OCI-LY1 (cell line): ENCODE measurements around the gene MED7.

Source experiments
- EZH2 ChIP-seq: fragments of 200-600 bp; sonication (generic), shearing (Covaris generic); IDR thresholded peaks from 2 replicates; pipeline ENCODE4 v1.8.0; 2017; ENCODE audit warnings: borderline replicate concordance, mixed run types, mild to moderate bottlenecking, antibody characterized with exemption, low read length, moderate library complexity, mixed read lengths
- TF ChIP-seq, protein P1 (sequence below): fragments of 200-600 bp; sonication (generic), shearing (Covaris generic); IDR thresholded peaks from 2 replicates; pipeline ENCODE4 v1.5.1; 2017; ENCODE audit warnings: mild to moderate bottlenecking, antibody characterized with exemption, low read length, moderate library complexity, mixed read lengths

DNA sequence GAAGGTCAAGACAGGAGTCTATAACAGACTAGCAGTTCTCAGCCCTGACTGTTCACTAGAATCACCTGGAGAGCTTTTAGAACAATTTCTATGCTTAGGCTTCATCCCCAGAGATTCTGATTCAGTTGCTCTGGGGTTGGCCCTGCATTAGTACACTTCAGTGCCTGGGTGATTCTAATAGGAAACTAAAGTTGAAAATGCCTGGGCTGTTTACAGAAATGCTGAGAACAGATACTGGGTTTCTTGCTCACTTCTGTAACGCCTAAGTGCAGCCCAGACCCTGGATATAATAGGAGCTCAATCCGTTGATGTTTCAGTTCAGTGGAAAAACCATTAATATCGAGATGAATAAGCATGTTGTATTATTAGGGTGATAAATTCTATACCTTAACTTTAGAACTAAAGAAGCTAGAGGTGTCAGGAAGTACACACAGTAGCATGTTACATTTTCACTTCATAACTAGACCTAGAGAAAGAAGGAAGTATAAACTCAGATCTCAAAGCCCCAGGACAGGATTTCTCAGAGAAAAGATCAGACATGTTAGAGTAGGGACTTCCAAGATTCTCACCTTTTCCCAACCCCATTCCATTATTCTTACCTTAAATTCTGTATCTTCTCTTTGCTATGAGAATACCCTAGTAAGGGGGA lies 54.2 kb downstream of the MED7 start:
- TF ChIP-seq, protein P1, sequence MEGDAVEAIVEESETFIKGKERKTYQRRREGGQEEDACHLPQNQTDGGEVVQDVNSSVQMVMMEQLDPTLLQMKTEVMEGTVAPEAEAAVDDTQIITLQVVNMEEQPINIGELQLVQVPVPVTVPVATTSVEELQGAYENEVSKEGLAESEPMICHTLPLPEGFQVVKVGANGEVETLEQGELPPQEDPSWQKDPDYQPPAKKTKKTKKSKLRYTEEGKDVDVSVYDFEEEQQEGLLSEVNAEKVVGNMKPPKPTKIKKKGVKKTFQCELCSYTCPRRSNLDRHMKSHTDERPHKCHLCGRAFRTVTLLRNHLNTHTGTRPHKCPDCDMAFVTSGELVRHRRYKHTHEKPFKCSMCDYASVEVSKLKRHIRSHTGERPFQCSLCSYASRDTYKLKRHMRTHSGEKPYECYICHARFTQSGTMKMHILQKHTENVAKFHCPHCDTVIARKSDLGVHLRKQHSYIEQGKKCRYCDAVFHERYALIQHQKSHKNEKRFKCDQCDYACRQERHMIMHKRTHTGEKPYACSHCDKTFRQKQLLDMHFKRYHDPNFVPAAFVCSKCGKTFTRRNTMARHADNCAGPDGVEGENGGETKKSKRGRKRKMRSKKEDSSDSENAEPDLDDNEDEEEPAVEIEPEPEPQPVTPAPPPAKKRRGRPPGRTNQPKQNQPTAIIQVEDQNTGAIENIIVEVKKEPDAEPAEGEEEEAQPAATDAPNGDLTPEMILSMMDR: no peak
- no peak for TF ChIP-seq EZH2
